H1 (cell line): ENCODE measurements around the gene BCAS1. TPM values are rescaled to one million over a fixed set of nuclear protein-coding genes. Genes with fewer than 3 reads are reported as not detected.

Experiments used
- BACH1 ChIP-seq: IDR thresholded peaks from 2 replicates; pipeline ENCODE4 v1.6.1; 2012; ENCODE audit warnings: low read length, improper control_type of control experiment
- MAFK ChIP-seq: IDR thresholded peaks from 2 replicates; pipeline ENCODE4 v1.6.1; 2012; ENCODE audit warnings: low read depth, mild to moderate bottlenecking, improper control_type of control experiment, low read length
- SRF ChIP-seq: IDR thresholded peaks from 2 replicates; pipeline ENCODE4 v1.6.1; 2011; ENCODE audit warnings: mild to moderate bottlenecking, low read depth, low read length, moderate library complexity
- SUZ12 ChIP-seq: fragments of 200-600 bp; sonication (generic); IDR thresholded peaks from 2 replicates; pipeline ENCODE4 v1.6.1; 2012; ENCODE audit warnings: mild to moderate bottlenecking, inconsistent platforms, low read length, moderate library complexity, mixed read lengths
- polyA plus RNA-seq, 7 experiments: library from polyadenylated mRNA; depleted of rRNA in 3 of 7; stranded (reverse) in 5 of 7; unstranded in 2 of 7; fragments of >200 nt in 5 of 7; fragments of 200-250 nt in 2 of 7; gene quantifications; 1 replicate in 5 of 7; 2 replicates in 1 of 7; 4 replicates in 1 of 7; pipeline versions ENCODE4 v1.2.1 to v1.2.3, GENCODE V29; 2011 to 2013; ENCODE audit warnings: missing spikeins in 2 of 7, mixed read lengths in 2 of 7
- total RNA-seq: library from RNA; stranded (reverse); fragmentation: NEBNext Ultra II Directional; extraction: Animal tissue kit (Norgen Biotek cat#: 25700); gene quantifications from 2 replicates; pipeline ENCODE4 v1.2.1, GENCODE V29; 2021
- TF ChIP-seq, protein P1 (sequence below): IDR thresholded peaks from 2 replicates; pipeline ENCODE4 v1.6.1; 2012; ENCODE audit warnings: inconsistent platforms
- TF ChIP-seq, protein P2 (sequence below): IDR thresholded peaks from 2 replicates; pipeline ENCODE4 v1.6.1; 2011; ENCODE audit warnings: low read depth, mild to moderate bottlenecking, low read length; ENCODE audit not compliant: insufficient read depth
- TF ChIP-seq, protein P3 (sequence below): fragments of 300-600 bp; sonication (generic); IDR thresholded peaks from 2 replicates; pipeline ENCODE4 v1.7.1; 2012; ENCODE audit warnings: low read length, moderate library complexity, mild to moderate bottlenecking, inconsistent platforms; ENCODE audit not compliant: insufficient replicate concordance

Gene BCAS1
- total and polyA plus RNA-seq, 2 of the 8 experiments (the other 6 are each of a cell fraction or from before 2014, with no cell fraction given): 0.06 to 0.19 TPM

DNA sequence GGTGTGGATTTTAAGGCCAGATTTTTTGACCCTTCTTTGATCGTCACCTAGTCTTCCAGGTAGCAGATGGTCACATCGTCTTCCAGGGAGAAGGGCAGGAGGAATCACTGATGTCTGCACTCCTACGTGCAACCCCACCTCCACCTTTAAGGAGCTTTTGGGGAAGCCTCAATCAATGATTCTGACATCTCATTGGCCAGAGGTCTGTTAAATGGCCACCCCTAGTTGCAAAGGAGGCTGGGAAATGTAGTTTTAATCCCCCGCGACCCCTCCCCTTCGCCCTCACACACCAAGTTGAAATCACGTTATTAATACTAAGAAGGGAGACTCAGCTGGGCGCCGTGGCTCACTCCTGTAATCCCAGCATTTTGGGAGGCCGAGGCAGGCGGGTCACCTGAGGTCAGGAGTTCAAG, 151.4 kb downstream of the BCAS1 start (continued):
- TF ChIP-seq MAFK: no peak
- TF ChIP-seq BACH1: no peak
- TF ChIP-seq SUZ12: no peak
- peak; percentile 51; the same call in 1 of the 2 replicates for TF ChIP-seq SRF
- TF ChIP-seq, protein P1, sequence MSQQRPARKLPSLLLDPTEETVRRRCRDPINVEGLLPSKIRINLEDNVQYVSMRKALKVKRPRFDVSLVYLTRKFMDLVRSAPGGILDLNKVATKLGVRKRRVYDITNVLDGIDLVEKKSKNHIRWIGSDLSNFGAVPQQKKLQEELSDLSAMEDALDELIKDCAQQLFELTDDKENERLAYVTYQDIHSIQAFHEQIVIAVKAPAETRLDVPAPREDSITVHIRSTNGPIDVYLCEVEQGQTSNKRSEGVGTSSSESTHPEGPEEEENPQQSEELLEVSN: no peak
- TF ChIP-seq, protein P2, sequence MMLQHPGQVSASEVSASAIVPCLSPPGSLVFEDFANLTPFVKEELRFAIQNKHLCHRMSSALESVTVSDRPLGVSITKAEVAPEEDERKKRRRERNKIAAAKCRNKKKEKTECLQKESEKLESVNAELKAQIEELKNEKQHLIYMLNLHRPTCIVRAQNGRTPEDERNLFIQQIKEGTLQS: no peak
- TF ChIP-seq, protein P3, sequence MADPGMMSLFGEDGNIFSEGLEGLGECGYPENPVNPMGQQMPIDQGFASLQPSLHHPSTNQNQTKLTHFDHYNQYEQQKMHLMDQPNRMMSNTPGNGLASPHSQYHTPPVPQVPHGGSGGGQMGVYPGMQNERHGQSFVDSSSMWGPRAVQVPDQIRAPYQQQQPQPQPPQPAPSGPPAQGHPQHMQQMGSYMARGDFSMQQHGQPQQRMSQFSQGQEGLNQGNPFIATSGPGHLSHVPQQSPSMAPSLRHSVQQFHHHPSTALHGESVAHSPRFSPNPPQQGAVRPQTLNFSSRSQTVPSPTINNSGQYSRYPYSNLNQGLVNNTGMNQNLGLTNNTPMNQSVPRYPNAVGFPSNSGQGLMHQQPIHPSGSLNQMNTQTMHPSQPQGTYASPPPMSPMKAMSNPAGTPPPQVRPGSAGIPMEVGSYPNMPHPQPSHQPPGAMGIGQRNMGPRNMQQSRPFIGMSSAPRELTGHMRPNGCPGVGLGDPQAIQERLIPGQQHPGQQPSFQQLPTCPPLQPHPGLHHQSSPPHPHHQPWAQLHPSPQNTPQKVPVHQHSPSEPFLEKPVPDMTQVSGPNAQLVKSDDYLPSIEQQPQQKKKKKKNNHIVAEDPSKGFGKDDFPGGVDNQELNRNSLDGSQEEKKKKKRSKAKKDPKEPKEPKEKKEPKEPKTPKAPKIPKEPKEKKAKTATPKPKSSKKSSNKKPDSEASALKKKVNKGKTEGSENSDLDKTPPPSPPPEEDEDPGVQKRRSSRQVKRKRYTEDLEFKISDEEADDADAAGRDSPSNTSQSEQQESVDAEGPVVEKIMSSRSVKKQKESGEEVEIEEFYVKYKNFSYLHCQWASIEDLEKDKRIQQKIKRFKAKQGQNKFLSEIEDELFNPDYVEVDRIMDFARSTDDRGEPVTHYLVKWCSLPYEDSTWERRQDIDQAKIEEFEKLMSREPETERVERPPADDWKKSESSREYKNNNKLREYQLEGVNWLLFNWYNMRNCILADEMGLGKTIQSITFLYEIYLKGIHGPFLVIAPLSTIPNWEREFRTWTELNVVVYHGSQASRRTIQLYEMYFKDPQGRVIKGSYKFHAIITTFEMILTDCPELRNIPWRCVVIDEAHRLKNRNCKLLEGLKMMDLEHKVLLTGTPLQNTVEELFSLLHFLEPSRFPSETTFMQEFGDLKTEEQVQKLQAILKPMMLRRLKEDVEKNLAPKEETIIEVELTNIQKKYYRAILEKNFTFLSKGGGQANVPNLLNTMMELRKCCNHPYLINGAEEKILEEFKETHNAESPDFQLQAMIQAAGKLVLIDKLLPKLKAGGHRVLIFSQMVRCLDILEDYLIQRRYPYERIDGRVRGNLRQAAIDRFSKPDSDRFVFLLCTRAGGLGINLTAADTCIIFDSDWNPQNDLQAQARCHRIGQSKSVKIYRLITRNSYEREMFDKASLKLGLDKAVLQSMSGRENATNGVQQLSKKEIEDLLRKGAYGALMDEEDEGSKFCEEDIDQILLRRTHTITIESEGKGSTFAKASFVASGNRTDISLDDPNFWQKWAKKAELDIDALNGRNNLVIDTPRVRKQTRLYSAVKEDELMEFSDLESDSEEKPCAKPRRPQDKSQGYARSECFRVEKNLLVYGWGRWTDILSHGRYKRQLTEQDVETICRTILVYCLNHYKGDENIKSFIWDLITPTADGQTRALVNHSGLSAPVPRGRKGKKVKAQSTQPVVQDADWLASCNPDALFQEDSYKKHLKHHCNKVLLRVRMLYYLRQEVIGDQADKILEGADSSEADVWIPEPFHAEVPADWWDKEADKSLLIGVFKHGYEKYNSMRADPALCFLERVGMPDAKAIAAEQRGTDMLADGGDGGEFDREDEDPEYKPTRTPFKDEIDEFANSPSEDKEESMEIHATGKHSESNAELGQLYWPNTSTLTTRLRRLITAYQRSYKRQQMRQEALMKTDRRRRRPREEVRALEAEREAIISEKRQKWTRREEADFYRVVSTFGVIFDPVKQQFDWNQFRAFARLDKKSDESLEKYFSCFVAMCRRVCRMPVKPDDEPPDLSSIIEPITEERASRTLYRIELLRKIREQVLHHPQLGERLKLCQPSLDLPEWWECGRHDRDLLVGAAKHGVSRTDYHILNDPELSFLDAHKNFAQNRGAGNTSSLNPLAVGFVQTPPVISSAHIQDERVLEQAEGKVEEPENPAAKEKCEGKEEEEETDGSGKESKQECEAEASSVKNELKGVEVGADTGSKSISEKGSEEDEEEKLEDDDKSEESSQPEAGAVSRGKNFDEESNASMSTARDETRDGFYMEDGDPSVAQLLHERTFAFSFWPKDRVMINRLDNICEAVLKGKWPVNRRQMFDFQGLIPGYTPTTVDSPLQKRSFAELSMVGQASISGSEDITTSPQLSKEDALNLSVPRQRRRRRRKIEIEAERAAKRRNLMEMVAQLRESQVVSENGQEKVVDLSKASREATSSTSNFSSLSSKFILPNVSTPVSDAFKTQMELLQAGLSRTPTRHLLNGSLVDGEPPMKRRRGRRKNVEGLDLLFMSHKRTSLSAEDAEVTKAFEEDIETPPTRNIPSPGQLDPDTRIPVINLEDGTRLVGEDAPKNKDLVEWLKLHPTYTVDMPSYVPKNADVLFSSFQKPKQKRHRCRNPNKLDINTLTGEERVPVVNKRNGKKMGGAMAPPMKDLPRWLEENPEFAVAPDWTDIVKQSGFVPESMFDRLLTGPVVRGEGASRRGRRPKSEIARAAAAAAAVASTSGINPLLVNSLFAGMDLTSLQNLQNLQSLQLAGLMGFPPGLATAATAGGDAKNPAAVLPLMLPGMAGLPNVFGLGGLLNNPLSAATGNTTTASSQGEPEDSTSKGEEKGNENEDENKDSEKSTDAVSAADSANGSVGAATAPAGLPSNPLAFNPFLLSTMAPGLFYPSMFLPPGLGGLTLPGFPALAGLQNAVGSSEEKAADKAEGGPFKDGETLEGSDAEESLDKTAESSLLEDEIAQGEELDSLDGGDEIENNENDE: no peak
